22Rv1 (cell line): Measurements from ENCODE around the gene ALDH1A3.

ENCODE experiments used
- ZFX ChIP-seq: fragments of 450-650 bp; IDR thresholded peaks from 2 replicates; pipeline ENCODE4 v1.6.1; 2017; ENCODE audit warnings: antibody characterized with exemption, borderline replicate concordance
- TF ChIP-seq, protein P1 (sequence below): fragments of 450-650 bp; IDR thresholded peaks from 2 replicates; pipeline ENCODE4 v1.5.1; 2017; ENCODE audit warnings: mild to moderate bottlenecking

DNA sequence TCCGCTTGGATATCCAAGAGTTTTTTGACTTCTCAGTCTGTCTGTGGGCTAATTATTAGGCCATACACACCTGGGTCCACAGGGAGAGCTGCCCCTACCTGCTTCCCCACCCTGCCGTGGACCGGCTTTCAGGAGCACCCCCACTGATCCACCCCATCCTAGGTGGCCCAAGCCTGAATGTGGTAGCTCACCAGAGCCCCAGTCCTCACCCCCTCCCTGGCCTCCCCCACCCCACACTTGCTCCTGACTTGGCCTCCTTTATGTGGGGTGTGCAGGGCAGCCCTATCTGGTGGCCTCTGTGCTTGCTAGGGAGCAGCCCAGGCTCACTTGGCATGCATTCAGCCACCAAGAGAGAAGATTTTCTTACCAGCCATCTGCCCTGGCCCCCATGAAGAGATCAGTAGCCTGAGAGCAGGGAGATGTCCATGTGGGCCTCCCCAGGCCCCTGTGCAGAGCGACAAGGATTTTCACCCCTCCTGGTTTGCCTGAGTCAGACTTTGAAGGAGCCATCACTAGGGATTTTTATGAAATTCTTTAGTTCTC lies 50.7 kb downstream of the ALDH1A3 start:
- TF ChIP-seq, protein P1, sequence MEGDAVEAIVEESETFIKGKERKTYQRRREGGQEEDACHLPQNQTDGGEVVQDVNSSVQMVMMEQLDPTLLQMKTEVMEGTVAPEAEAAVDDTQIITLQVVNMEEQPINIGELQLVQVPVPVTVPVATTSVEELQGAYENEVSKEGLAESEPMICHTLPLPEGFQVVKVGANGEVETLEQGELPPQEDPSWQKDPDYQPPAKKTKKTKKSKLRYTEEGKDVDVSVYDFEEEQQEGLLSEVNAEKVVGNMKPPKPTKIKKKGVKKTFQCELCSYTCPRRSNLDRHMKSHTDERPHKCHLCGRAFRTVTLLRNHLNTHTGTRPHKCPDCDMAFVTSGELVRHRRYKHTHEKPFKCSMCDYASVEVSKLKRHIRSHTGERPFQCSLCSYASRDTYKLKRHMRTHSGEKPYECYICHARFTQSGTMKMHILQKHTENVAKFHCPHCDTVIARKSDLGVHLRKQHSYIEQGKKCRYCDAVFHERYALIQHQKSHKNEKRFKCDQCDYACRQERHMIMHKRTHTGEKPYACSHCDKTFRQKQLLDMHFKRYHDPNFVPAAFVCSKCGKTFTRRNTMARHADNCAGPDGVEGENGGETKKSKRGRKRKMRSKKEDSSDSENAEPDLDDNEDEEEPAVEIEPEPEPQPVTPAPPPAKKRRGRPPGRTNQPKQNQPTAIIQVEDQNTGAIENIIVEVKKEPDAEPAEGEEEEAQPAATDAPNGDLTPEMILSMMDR: no peak
- no peak for TF ChIP-seq ZFX
